GM18870 (cell line): ENCODE results near the gene NXF1.
"Not testable (repeated sequence)": the region's sequence is repeated elsewhere in the genome, so short reads cannot be mapped to it uniquely, and the experiment has no call there.

Experiments
- ATAC-seq: cut with Tn5 transposase; IDR thresholded peaks from one replicate; pipeline ENCODE4 v1.9.1; 2021; ENCODE audit warnings: moderate library complexity; ENCODE audit not compliant: unreplicated experiment

The NXF1 gene

DNA sequence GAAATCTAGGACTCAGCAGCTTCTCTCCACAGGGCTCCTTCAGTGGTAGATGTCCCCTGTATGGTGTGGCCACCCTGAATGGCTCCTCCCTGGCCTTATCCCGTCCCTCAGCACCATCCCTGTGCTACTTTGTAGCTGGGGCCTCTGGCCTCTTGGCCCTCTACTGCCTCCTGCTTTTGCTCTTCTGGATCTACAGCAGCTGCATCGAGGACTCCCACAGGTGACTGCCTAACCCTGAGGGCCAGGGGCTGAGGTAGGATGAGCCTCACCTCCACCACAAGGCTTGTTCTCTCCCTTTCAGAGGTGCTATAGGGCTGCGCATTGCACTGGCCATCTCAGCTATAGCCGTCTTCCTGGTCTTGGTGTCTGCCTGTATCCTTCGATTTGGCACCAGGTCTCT, 16.2 kb downstream of the NXF1 start:
- no peak for ATAC-seq

DNA sequence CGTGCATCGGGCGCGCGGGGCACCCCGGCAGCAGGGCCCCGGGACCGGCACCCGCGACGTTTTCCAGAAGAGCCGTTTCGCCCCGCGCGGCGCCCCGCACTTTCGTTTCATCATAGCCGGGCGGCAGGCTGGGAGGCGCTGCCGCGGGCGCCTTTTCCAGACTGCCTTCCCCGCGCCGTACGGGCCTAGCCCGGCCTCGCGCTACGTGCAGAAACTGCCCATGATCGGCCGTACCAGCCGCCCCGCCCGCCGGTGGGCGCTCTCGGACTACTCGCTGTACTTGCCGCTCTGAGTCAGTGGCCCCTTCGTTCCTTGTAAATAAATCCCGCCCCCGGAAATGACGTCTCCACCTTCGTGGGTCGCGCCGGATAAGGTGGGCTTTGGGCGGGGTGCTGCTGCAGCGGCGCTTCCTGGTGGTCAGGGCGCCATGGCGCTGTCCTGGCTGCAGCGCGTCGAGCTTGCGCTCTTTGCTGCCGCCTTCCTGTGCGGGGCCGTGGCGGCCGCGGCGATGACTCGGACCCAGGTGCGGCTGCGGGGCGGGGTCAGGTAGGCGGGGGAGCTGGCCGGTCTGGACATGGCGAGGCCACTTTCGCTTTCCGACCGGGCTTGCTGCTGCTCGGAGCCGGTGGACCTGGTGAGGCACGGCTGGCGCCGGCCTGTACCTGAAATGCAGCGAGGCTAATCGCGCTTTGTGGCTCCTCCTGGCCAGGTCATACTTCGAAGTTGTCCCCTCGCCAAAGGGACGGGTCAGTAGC, 18.1 kb downstream of the NXF1 start, which contains the start of gene TMEM179B:
Gene TMEM179B (plus strand): TSS at position 398 of the 755 bp plus-strand sequence. CDS start 30 bp downstream, at position 428.
- peak; percentile 51 for ATAC-seq

DNA sequence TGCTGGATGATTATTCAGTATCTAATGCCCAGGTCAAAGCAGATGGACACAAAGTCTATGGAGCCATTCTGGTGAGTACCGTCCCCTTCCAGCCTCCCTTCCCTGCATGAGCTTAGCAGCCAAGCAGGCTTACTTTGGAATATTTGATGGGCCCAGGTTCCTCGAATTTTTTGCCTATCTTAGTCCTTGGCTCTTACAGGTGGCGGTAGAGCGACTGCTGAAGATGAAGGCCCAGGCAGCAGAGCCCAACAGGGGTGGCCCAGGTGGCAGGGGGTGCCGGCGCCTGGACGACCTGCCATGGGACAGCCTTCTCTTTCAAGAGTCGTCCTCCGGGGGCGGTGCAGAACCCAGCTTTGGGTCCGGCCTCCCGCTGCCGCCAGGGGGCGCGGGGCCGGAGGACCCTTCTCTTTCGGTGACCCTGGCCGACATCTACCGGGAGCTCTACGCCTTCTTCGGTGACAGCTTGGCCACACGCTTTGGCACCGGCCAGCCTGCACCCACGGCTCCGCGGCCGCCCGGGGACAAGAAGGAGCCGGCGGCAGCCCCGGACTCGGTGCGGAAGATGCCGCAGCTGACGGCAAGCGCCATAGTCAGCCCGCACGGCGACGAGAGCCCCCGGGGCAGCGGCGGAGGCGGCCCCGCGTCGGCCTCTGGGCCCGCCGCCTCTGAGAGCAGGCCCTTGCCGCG, 18.8 kb downstream of the NXF1 start:
- ATAC-seq = peak; percentile 37

DNA sequence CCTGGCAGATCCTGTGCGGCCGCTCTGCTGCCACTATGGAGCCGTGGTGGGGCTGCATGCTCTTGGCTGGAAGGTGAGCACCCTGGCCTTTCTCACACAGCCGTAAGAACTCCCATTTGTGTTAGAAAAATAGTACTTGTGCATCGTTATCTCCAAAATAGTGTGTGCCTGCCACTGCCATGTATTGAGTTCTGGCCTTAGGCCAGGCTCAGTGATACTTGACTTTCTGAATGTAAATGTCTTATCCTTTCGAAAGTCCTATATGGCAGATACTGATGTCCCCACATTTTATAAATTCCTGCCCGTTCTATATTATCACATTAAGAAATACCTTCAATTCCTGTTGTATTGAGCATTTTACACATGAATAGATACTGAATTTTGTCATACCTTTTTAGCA, 22.5 kb downstream of the NXF1 start:
- no peak for ATAC-seq

DNA sequence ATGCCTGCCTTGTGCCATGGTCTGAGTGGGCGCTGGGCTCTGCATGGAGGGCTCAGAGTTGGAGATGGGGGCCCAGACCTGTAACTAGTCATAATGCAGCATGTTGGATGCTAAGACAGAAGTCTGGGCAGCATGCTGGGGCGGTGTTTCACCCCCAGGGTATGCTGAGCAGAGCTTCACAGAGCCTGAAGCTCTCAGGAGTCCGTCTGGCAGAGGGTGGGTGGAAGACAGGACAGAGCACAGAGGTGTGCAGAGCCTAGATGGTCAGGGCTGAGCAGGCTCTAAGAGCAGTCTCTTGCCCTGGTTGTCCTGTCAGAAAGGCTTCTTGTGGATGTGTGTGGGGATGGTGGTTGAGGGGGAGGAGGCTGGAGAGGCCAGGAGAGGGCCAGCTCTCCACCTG, 26.8 kb downstream of the NXF1 start:
- ATAC-seq = no peak

DNA sequence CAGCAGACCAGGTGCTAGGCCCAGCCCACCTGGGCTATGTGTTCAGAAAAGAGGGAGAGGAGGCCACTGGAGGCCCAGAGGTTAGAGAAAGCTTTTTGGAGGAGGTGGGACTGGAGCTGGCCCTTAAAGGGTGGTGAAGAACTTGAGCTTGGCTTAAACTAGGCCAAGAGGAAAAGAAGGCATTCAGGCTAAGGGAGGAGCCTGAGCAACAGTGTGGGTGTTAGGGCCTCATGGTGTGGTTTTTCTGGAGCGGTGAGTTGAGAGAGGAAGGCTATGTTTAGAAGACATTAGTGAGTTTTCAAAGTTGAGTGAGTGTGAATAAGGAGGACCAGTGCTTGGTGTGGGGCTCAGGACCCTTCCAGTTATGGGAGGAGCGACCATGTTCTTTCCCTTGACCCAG, 27.9 kb downstream of the NXF1 start:
- no peak for ATAC-seq

DNA sequence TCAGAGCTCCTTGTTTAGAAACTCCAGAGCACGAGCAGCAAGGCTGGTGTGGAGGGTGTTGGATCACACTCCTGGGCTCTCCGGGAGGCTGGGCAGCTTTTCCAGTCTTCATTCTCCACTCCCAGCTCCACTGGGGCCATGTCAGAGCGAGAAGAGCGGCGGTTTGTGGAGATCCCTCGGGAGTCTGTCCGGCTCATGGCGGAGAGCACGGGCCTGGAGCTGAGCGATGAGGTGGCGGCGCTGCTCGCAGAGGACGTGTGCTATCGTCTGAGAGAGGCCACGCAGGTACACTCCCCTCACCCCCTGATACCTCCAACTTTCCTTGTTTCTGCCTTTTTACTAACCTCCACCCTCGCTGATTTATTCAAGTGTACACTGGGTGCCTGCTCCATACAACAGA, 29.6 kb downstream of the NXF1 start:
- ATAC-seq = no peak

DNA sequence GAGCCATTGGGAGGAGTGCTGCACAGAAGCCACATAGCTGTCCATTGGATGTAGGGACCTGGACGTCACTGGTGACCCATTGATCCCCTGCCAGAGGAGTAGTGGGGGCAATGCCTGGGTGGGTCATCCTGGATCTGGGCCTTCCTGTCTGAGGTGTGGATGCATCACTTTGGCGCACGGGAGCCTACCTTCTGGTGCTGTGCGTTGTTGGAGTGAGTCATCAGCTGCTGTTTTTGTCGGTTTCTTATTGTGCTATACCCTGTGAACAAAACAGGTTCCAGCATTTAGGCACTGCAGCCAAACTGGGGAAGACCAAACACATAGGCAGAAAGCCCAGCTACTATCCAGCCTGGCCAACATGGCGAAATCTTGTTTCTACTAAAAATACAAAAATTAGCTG, 30.8 kb downstream of the NXF1 start:
- ATAC-seq = no peak

DNA sequence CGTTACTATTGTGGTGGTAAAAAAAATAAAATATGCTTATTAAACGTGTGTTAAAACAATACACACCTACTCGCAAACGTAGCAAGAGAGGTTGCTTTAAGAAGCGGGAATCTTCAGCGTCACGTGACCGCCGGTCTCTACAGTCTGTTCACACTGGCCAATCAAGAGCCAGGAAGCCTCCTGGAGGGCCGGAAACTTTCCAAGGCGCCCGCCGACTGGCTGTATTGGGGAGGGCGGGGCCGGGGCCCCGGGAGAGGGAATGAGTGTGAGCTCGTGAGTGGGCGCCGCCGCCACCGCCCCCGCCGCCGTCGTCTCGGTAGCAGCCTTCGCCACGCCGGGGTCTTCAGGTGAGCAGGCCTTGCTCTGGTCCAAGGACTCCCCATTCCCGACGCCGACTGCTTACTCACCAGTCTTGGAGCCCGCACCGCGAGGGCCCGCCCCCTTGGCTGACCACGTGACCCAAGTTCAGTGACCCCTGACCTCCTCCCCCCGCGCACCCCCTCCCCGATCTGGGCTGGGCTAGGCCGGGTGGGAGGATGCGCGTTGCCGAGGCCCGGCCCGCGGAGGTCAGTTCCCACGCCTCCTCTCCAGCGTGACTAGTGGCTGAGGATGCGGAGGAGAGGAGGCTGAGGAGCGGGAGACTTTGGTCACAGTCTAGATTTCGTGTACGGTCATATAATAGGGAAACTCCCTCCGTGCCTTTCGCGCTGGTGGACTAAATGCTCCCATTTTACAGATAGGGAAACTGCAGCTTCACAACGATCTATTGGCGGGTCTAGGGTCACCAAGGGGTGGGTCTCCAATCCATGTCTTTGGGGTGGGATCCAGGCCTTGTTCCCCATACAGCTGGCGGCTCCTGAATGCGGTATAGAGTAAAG, 33.9 kb downstream of the NXF1 start, which contains the start of gene TAF6L:
Gene TAF6L (plus strand): TSS at position 253 of the 878 bp plus-strand sequence. CDS start 4,388 bp downstream, outside the sequence.
- peak; percentile 79 for ATAC-seq

DNA sequence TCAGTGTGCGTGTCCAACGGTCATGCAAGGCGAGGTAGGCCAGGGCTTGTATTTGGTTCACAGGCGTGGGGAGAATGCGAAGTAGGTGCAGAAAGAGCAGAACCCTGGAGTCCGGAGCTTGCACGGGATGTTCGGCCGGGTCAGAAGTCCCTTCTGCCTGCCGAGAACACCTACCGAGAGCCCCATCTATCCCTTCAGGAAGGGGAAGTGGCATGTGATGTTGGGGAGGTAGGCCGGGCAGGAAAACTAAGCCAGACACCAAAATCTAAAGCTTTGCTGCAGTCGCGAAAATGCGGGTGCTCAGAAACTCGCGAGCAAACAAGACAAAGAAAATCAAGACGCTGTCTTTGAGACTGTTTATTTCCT, 34.5 kb downstream of the NXF1 start:
- no peak for ATAC-seq

DNA sequence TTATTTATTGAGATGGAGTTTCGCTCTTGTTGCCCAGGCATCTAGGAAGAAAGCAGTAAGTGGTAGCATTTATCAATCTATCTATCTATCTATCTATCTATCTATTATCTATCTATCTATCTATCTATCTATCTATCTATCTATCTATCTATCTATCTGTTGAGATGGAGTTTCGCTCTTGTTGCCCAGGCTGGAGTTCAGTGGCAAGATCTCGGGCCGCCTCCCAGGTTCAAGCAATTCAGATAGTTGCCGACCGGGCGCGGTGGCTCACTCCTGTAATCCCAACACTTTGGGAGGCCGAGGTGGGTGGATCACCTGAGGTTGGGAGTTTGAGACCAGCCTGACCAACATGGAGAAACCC, 44.4 kb downstream of the NXF1 start:
- ATAC-seq = not testable (repeated sequence)

DNA sequence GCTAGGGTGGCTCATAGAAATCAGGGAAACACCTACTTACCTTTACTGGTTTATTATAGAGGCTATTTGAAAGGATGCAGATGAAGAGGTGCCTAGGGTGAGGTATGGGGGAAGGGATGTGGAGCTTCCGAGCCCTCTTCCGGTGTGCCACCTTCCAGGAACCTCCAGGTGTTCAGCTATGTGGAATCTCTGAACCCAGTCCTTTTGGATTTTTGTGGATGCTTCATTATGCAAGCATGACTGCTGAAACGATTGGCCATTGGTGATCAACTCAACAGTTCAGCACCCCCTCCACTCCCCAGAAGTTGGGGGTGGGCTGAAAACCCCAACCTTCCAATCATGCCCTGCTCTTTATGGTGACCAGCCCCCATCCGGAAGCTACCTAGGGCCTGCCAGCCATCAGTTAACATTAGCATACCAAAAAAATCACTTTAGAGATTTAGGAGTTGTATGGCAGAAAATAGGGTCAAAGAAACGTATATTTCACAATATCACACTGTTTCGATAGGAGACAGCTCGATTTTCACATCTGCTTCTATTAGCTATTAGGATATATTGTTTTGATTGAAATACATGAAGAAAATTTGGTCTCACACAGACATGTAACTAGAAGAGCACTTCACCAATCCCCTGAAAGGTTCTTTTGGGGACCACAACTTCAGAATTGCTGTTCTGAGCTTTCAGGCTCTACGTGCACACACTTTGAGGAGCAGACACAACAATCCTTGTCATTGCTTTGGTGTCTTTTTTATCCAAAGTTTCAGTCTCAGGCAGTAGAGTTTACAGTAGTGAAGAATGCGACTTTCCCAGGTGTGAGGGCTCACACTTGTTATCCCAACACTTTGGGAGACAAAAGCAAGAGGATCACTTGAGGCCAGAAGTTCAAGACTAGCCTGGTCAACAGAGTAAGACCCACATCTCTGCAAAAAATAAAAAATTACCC, 47.1 kb downstream of the NXF1 start:
- ATAC-seq = no peak

DNA sequence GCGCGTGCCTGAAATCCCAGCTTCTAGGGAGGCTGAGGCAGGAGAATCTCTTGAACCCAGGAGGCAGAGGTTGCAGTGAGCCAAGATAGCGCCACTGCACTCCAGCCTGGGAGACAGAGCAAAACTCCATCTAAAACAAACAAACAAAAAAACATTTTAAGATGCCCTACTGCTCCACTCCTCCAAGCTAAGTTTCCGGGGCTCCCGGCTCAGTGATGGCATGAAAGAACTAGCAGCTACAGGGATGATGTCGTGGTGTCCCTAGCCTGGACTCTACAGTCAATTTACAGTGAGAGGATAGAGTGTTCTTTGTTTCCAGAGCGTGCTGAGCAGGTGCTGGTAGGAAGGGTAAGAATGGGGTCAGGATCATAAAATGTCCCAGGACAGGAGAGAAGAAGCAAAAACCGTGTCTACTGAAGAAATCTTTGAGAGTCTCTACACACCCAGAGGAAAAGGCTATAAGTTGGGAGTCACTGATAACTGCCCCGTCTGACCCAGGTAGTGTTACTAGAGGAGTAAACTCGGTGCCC, 50.1 kb downstream of the NXF1 start:
- no peak for ATAC-seq

DNA sequence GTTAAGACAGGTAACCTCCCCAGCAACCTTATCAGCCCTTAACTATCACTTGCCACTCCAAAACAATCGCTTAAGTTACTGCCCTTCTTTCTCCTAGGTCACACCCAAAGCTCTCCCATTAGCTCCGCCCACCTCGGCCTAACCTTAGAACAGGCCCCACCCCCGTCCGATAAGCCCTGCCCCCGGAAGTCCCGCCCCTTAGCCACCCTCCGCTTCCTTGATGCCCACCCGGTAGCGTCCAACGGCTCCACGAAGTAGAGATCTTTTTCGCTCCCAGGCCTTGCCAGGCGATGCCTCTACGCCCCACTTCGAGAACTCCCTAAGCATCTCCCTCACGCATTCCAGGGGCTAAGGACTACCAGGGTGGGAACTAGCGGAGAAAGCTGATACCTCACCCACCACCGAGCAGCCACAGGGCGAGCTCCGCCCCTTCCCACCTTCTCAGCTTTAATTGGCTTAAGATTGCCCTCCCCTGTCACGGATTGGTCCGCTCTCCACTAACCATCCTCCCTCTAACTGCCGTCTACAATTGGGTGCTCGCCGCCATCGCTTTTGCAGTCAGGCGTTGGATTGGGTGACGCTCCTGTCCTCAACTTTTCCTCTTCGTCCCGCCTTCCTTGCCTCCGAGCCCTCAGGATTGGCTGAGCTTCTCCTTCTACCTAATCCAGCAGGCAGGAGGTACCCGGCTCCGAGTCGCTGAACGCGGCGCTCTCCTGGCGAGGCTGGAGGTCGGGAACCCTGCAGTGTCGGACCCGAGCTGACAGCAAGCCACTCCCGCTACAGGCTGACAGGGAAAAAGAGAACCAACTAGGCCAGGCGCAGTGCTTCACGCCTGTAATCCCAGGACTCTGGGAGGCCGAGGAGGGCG, 51.3 kb downstream of the NXF1 start, which contains the start of gene ZBTB3:
Gene ZBTB3 (minus strand): TSS at position 425 of the 868 bp plus-strand sequence. CDS start 496 bp downstream, outside the sequence.
- peak; percentile 97 for ATAC-seq

DNA sequence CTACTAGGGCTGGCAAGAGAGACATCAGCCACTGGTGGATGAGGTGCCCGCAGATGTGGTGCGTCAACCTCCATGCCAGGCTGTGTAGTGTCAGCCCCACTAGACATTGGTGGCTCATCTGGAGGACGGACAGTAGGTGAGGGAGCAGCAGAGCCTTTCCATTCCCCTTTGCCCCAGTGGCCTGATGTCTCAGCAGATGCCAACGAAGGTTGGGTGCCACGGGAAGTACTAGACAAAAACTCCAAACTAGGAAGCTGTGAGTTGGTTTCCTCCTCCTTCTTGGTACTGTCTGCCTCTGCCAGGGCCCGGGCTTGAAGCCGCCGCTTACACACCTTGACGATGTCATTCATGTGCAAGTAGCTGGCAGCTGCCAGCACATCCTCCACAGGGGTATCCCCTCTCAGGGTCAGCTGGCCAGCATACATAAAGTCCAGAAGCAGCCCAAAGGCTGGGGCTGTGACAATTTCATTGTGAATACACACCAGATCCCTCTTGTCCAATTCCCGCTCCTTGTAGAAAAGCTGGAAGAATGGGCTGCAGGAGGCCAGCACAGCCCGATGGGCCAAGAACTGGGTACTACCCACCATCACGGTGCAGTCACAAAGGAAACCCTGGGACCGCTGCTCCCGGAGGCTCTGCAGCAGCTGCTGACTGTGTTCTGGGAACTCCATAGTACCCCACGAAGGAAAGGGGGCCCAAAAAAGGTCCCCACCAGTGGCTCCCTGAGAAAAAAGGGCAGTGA, 52.1 kb downstream of the NXF1 start:
- ATAC-seq = no peak

DNA sequence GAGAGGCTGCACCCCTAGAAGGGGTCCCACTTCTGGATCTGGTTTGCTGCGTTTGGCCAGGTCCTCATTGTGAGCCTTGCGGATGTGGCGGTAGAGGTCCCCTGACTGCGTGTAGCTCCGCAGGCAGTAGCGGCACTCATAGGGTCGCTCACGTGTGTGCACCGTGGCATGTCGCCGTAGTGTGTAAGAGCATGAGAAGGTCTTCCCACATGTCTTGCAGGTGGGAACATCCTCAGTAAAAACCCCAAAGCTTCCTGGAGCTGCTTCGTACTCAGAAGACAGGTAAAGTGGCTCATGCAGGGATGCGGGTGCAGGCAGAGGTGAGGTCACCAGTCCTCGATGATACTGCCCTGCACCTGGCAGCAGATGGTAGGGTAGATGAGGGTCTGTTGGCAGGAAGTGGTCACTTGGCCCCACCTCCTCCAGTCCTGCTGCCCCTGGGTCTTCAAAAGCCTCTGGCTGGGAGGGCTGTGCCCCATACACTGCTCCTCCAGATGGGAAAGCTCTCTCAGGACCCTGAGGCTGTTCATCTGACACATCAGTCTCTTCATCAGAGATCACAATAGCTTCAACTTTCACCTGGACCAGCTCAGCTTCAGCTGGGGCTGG, 53.0 kb downstream of the NXF1 start:
- no peak for ATAC-seq

DNA sequence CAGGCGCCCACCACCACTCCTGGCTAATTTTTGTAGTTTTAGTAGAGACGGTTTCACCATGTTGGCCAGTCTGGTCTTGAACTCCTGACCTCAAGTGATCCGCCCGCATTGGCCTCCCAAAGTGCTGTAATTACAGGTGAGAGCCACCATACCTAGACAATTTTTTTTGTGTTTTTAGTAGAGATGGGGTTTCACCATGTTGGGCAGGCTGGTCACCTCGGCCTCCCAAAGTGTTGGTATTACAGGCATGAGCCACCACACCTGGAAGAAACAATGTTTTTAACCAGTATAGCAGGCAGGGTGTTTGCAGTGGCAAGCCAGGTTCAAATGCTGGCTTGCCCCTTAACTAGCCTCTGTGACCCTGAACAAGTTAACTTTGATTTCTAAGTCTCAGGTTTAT, 55.3 kb downstream of the NXF1 start:
- ATAC-seq = not testable (repeated sequence)
